Neural cell (in vitro differentiated cells): ENCODE results near the gene FRMD4A. TPM values are rescaled to one million over a fixed set of nuclear protein-coding genes. Genes with fewer than 3 reads are reported as not detected.

Experiments used
- H2AFZ ChIP-seq: fragments of 200-600, 300-800 bp; sonication (generic), shearing (Covaris generic); 2 replicates; pipeline ENCODE4 v1.6.0; 2014; ENCODE audit warnings: low read depth, mild to moderate bottlenecking, antibody characterized with exemption, low read length, moderate library complexity
- H3F3A ChIP-seq: fragments of 200-600 bp; shearing (Covaris generic); 2 replicates; pipeline ENCODE4 v1.6.1; 2016; ENCODE audit warnings: mild to moderate bottlenecking, moderate library complexity, mixed read lengths, antibody characterized with exemption, low read length; ENCODE audit not compliant: insufficient read depth, poor library complexity, severe bottlenecking
- H3K27ac ChIP-seq: fragments of 200-600, 300-800 bp; sonication (generic), shearing (Covaris generic); 2 replicates; pipeline ENCODE4 v1.5.1; 2014; ENCODE audit warnings: mild to moderate bottlenecking, low read length, moderate library complexity
- H3K27me3 ChIP-seq: fragments of 300-800, 200-600 bp; sonication (generic), shearing (Covaris generic); 2 replicates; pipeline ENCODE4 v1.6.0; 2014; ENCODE audit warnings: mild to moderate bottlenecking, low read depth, low read length, moderate library complexity; ENCODE audit not compliant: insufficient read depth
- H3K36me3 ChIP-seq: fragments of 300-800, 200-600 bp; sonication (generic), shearing (Covaris generic); 2 replicates; pipeline ENCODE4 v1.5.1; 2014; ENCODE audit warnings: mild to moderate bottlenecking, antibody characterized with exemption, low read length, moderate library complexity; ENCODE audit not compliant: insufficient read depth
- H3K4me2 ChIP-seq: fragments of 300-800, 200-600 bp; sonication (generic), shearing (Covaris generic); 2 replicates; pipeline ENCODE4 v1.6.0; 2014; ENCODE audit warnings: mild to moderate bottlenecking, low read length
- H3K4me3 ChIP-seq: fragments of 300-800, 200-600 bp; sonication (generic), shearing (Covaris generic); 2 replicates; pipeline ENCODE4 v1.5.1; 2014; ENCODE audit warnings: mild to moderate bottlenecking, low read length, moderate library complexity
- H3K79me2 ChIP-seq: fragments of 200-600 bp; shearing (Covaris generic); replicated peaks from 2 replicates; pipeline ENCODE4 v1.6.0; 2014; ENCODE audit warnings: mild to moderate bottlenecking, low read length, moderate library complexity; ENCODE audit not compliant: insufficient read depth
- H3K9ac ChIP-seq: fragments of 300-800, 200-600 bp; sonication (generic), shearing (Covaris generic); 2 replicates; pipeline ENCODE4 v1.6.1; 2016; ENCODE audit warnings: mild to moderate bottlenecking, low read length, mixed read lengths
- H3K9me2 ChIP-seq: fragments of 200-600 bp; shearing (Covaris generic); 2 replicates; pipeline ENCODE4 v1.6.1; 2016; ENCODE audit warnings: mild to moderate bottlenecking, low read length, mixed read lengths; ENCODE audit not compliant: insufficient read depth
- H3K9me3 ChIP-seq: fragments of 200-600, 300-800 bp; sonication (generic), shearing (Covaris generic); 2 replicates; pipeline ENCODE4 v1.6.1; 2016; ENCODE audit warnings: mild to moderate bottlenecking, mixed run types, low read length, moderate library complexity, mixed read lengths
- H4K20me1 ChIP-seq: fragments of 200-600 bp; shearing (Covaris generic); 2 replicates; pipeline ENCODE4 v1.6.1; 2016; ENCODE audit warnings: mild to moderate bottlenecking, mixed run types; ENCODE audit not compliant: insufficient read depth
- CTCF ChIP-seq: fragments of 450-650 bp; IDR thresholded peaks from 2 replicates; pipeline ENCODE4 v1.5.1; 2014; ENCODE audit warnings: antibody characterized with exemption, mild to moderate bottlenecking, moderate library complexity; ENCODE audit not compliant: poor library complexity, severe bottlenecking
- EP300 ChIP-seq: fragments of 450-650 bp; conservative IDR thresholded peaks from 2 replicates; pipeline ENCODE4 v1.6.1; 2014; ENCODE audit warnings: antibody characterized with exemption, mild to moderate bottlenecking, moderate library complexity; ENCODE audit not compliant: poor library complexity, severe bottlenecking
- EZH2 ChIP-seq: fragments of 200-600, 300-800 bp; shearing (Covaris generic), sonication (generic); IDR thresholded peaks from 2 replicates; pipeline ENCODE4 v1.6.1; 2014; ENCODE audit warnings: antibody characterized with exemption, low read length, borderline replicate concordance, mild to moderate bottlenecking; ENCODE audit not compliant: insufficient read depth, poor library complexity, severe bottlenecking
- MXI1 ChIP-seq: fragments of 450-650 bp; conservative IDR thresholded peaks from 2 replicates; pipeline ENCODE4 v1.6.1; 2014; ENCODE audit warnings: antibody characterized with exemption, mild to moderate bottlenecking; ENCODE audit not compliant: poor library complexity, severe bottlenecking
- POLR2AphosphoS5 ChIP-seq: IDR thresholded peaks from 2 replicates; pipeline ENCODE4 v1.6.1; 2012
- RAD21 ChIP-seq: fragments of 450-650 bp; conservative IDR thresholded peaks from 2 replicates; pipeline ENCODE4 v1.6.1; 2014; ENCODE audit warnings: antibody characterized with exemption, mild to moderate bottlenecking, moderate library complexity
- REST ChIP-seq: IDR thresholded peaks from 2 replicates; pipeline ENCODE4 v1.6.1; 2012; ENCODE audit warnings: borderline replicate concordance
- SMC3 ChIP-seq: fragments of 450-650 bp; conservative IDR thresholded peaks from 2 replicates; pipeline ENCODE4 v1.6.1; 2014; ENCODE audit warnings: antibody characterized with exemption, mild to moderate bottlenecking, moderate library complexity; ENCODE audit not compliant: poor library complexity
- TAF1 ChIP-seq: IDR thresholded peaks from 2 replicates; pipeline ENCODE4 v1.6.1; 2012; ENCODE audit warnings: low read depth
- polyA plus RNA-seq: library from polyadenylated mRNA; depleted of rRNA; stranded (reverse); fragments of >200 nt; gene quantifications from 2 replicates; pipeline ENCODE4 v1.2.3, GENCODE V29; 2014

The FRMD4A gene
- polyA plus RNA-seq, 1 donor from 2014 or later, result 36.5 TPM

- no peak for TF ChIP-seq TAF1
- TF ChIP-seq RAD21, result no peak
- TF ChIP-seq EP300, result no peak
- no peak for TF ChIP-seq REST
- no peak for TF ChIP-seq POLR2AphosphoS5
- TF ChIP-seq EZH2, result no peak
- no peak for TF ChIP-seq SMC3
- TF ChIP-seq MXI1, result no peak
- TF ChIP-seq CTCF, result no peak
- H2AFZ ChIP-seq, result no peak overlapping the region
- H3K27ac ChIP-seq, result no peak overlapping the region
- H3K9me2 ChIP-seq, result no peaks in the 10 kb centered on the region
- H3K79me2 ChIP-seq, result no peaks in the 10 kb centered on the region
- no peaks in the 10 kb centered on the region for H3K36me3 ChIP-seq
- no peak overlapping the region for H3K4me3 ChIP-seq
- no peak overlapping the region for H3K9ac ChIP-seq
- no peaks in the 10 kb centered on the region for H3F3A ChIP-seq
- H3K9me3 ChIP-seq, result no peaks in the 10 kb centered on the region
- H3K4me2 ChIP-seq, result no peak overlapping the region
- no peaks in the 10 kb centered on the region for H4K20me1 ChIP-seq
- H3K27me3 ChIP-seq, result no peaks in the 10 kb centered on the region
Measured at GRCh38 chr10:13816195-13816925, 514.4 kb downstream of the FRMD4A start.

DNA sequence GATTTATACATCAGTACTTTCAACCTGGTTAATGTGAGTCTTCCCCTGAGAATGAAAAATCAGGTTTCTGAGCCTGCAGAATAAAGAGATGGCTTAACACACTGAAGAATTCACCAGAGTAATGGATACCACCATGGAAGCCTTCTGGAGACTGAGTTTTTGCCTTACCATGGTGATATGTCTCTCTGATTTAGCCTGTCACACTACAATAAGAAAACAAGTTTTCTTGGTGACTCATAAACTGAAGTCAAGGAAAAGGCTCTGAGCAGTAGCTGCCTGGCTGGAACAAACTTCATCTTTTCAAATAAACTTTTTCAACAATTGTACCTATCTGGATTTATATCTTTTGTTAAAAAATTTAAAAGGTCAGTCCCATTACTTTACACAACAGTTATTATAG, 515.0 kb downstream of the FRMD4A start:
- no peak overlapping the region for H3K4me3 ChIP-seq
- H3K27me3 ChIP-seq, result no peaks in the 10 kb centered on the region
- H4K20me1 ChIP-seq, result no peaks in the 10 kb centered on the region
- no peaks in the 10 kb centered on the region for H3K9me2 ChIP-seq
- H3F3A ChIP-seq, result no peaks in the 10 kb centered on the region
- H3K36me3 ChIP-seq, result no peaks in the 10 kb centered on the region
- H3K27ac ChIP-seq, result no peak overlapping the region
- no peaks in the 10 kb centered on the region for H3K79me2 ChIP-seq
- TF ChIP-seq CTCF, result no peak
- no peaks in the 10 kb centered on the region for H3K9me3 ChIP-seq
- no peak overlapping the region for H3K9ac ChIP-seq
- H2AFZ ChIP-seq, result no peak overlapping the region
- no peak overlapping the region for H3K4me2 ChIP-seq
